ENCODE measurements around the gene ETNK2. TPM values are rescaled to one million over a fixed set of nuclear protein-coding genes. Genes with fewer than 3 reads are reported as not detected.
A peak's percentile ranks its signal among the peaks of the same experiment; 100 is the strongest.

Gene ETNK2
- total RNA-seq, 1 donor from 2014 or later = 4.5 TPM

DNA sequence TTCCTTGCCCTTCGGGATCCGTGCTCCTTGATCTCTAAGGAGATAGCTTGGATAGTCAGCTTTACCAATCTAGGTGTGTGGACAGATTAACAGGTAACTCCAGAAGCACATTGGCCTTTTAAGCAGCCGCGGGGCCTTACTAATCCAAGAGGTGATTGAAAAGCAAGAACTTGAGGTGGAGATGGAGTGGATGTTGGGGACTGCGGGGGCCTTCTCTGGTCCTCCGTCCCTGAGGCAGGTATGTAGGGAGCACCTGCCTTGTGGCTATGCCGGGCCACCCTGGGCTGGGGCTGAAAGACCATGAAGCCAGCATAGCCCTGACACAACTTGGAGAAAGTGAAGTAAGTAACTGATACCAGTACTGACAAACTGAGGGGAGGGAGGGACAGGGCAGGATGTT lies 68.4 kb downstream of the ETNK2 start:
- DNase-seq (no peak), ATAC-seq (no peak)
- Histone ChIP-seq H3K4me1 (peaks cover 98% of the 10 kb centered on the region), H3K9me3 (no peaks in the 10 kb centered on the region), H3K36me3 (no peaks in the 10 kb centered on the region), H3K27ac (peak overlapping the region; percentile 86), H3K27me3 (ENCODE audit: low read depth) (no peaks in the 10 kb centered on the region), H3K4me3 (no peak overlapping the region)
- intact Hi-C loops (cut with DNase I) = no loop called here
- TF ChIP-seq, protein P1, sequence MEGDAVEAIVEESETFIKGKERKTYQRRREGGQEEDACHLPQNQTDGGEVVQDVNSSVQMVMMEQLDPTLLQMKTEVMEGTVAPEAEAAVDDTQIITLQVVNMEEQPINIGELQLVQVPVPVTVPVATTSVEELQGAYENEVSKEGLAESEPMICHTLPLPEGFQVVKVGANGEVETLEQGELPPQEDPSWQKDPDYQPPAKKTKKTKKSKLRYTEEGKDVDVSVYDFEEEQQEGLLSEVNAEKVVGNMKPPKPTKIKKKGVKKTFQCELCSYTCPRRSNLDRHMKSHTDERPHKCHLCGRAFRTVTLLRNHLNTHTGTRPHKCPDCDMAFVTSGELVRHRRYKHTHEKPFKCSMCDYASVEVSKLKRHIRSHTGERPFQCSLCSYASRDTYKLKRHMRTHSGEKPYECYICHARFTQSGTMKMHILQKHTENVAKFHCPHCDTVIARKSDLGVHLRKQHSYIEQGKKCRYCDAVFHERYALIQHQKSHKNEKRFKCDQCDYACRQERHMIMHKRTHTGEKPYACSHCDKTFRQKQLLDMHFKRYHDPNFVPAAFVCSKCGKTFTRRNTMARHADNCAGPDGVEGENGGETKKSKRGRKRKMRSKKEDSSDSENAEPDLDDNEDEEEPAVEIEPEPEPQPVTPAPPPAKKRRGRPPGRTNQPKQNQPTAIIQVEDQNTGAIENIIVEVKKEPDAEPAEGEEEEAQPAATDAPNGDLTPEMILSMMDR (IDR thresholded peaks at IDR 0.05) = no peak

DNA sequence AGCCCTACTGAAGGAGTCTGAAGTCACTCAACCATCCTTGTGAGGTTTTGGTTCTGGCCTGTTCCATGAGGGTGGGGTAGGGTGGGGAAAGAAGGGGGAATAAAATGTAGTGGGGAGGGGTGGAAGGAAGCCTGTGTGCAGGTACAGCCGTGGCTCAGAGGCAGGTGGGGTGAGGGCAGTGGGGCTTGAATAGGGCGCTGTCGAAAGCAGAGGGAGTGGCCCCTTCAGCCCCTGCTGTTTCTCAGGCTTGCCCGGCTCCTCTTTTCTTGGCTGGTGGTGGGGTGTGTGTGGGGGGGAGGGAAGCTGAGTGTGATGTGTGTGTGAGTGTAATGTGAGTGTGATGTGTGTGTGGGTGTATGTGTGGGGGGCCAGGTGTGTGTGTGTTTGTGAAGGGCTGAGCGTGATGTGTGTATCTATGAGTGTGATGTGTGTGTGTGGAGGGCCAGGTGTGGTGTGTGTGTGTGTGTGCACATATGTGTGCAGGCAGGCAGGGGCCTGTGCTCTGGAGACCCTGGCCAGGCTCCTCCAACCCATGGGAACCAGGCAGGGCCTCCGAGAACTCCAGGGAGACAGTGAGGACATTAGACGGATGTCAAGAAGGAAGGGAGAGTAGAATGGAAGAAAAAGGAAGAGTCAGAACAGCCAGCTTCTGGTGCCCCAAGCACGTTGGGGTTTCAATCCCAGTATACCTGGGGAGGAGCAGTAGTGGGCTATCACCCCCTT lies 69.9 kb downstream of the ETNK2 start:
- TF ChIP-seq, protein P1 (IDR thresholded peaks at IDR 0.05) = no peak
- intact Hi-C loops (cut with DNase I) = no loop called here

GRCh38 chr1:204081164-204081790 lies 70.6 kb downstream of the ETNK2 start:
- no peak for ATAC-seq
- DNase-seq = no peak
- Histone ChIP-seq H3K4me3 (peak overlapping the region; percentile 17), H3K9me3 (no peaks in the 10 kb centered on the region), H3K36me3 (no peaks in the 10 kb centered on the region), H3K27me3 (ENCODE audit: low read depth) (no peaks in the 10 kb centered on the region), H3K4me1 (peaks cover 98% of the 10 kb centered on the region), H3K27ac (peak overlapping the region; percentile 86)
- intact Hi-C loops (cut with DNase I) = no loop called here
- TF ChIP-seq, protein P1 (IDR thresholded peaks at IDR 0.05) = no peak

More for the DNA sequence above, 69.9 kb downstream of the ETNK2 start:
- no peak for DNase-seq
- Histone ChIP-seq H3K4me1 (peaks cover 98% of the 10 kb centered on the region), H3K27ac (peak overlapping the region; percentile 86), H3K36me3 (no peaks in the 10 kb centered on the region), H3K9me3 (no peaks in the 10 kb centered on the region), H3K4me3 (peak overlapping the region; percentile 17), H3K27me3 (ENCODE audit: low read depth) (no peaks in the 10 kb centered on the region)
- ATAC-seq = no peak

Other genes with a start within 250 kb of the ETNK2 start
- gene SOX13, start 78.9 kb downstream of the ETNK2 start, total RNA-seq = 57.8 TPM
- gene REN, start 14.3 kb upstream of the ETNK2 start, total RNA-seq = 0.59 TPM
- gene KISS1, start 44.4 kb upstream of the ETNK2 start, total RNA-seq = not detected
- gene GOLT1A, start 61.9 kb upstream of the ETNK2 start, total RNA-seq = 11.9 TPM
- gene PLEKHA6, start 207.9 kb upstream of the ETNK2 start, total RNA-seq = 7.6 TPM

Data from lower lobe of right lung (tissue), 2 donors.